ENCODE results near the gene CADM1. TPM values are rescaled to one million over a fixed set of nuclear protein-coding genes. Genes with fewer than 3 reads are reported as not detected.

CADM1 gene
- total and polyA plus RNA-seq, 9 of the 15 experiments (the other 6 are each of a cell fraction or from before 2014, with no cell fraction given): 0.42 TPM; not detected in 8

- Histone ChIP-seq H3K79me2 (ENCODE audit: control insufficient read depth, insufficient read depth, low read length) (no peaks in the 10 kb centered on the region), H3K4me3 (no peak overlapping the region), H3K9ac (ENCODE audit: insufficient read depth in 1 of 2, low read depth in 2 of 2, low read length in 2 of 2) (no peak overlapping the region), H2AFZ (ENCODE audit: low read depth, low read length) (no peak overlapping the region), H3K27ac (ENCODE audit: extremely low read depth, low read depth, low read length) (no peak overlapping the region), H3K9me3 (replicated peaks; ENCODE audit: control insufficient read depth, insufficient read depth, low read depth, low read length) (no peaks in the 10 kb centered on the region), H3K4me1 (replicated peaks in 1 of 2; ENCODE audit: control insufficient read depth in 2 of 2, insufficient read depth in 2 of 2, low read length in 2 of 2) (no peaks in the 10 kb centered on the region), H3K9me1 (ENCODE audit: control insufficient read depth, insufficient read depth, low read length) (no peaks in the 10 kb centered on the region), H4K20me1 (replicated peaks; ENCODE audit: control insufficient read depth, insufficient read depth, low read length) (no peaks in the 10 kb centered on the region), H3K27me3 (ENCODE audit: control insufficient read depth in 2 of 2, insufficient read depth in 2 of 2, low read length in 2 of 2) (no peaks in the 10 kb centered on the region), H3K4me2 (ENCODE audit: insufficient read depth, low read length) (no peak overlapping the region), H3K36me3 (ENCODE audit: control insufficient read depth, insufficient read depth, low read length) (no peaks in the 10 kb centered on the region)
- DNase-seq (ENCODE audit: extremely low read depth in 1 of 4, low spot score in 3 of 4): no peak
- TF ChIP-seq PHF21A (IDR thresholded peaks at IDR 0.05; ENCODE audit: borderline replicate concordance, low read depth) (no peak), RAD51 (IDR thresholded peaks at IDR 0.05; ENCODE audit: borderline replicate concordance, low read depth) (no peak), TCF7 (IDR thresholded peaks at IDR 0.05; ENCODE audit: borderline replicate concordance) (no peak), TEAD2 (tag; IDR thresholded peaks at IDR 0.05) (no peak), PRMT5 (CRISPR knock-in tag; IDR thresholded peaks at IDR 0.05) (no peak), ZNF134 (CRISPR knock-in tag; conservative IDR thresholded peaks at IDR 0.05) (no peak), ZNF3 (CRISPR knock-in tag; IDR thresholded peaks at IDR 0.05) (no peak), ZNF282 (CRISPR knock-in tag; IDR thresholded peaks at IDR 0.05) (no peak), MEF2D (tag; conservative IDR thresholded peaks at IDR 0.05; ENCODE audit: low read depth) (no peak), ZNF347 (CRISPR knock-in tag; IDR thresholded peaks at IDR 0.05; ENCODE audit: low read depth) (no peak)
- POLR2A ChIA-PET: interaction anchor here (0.6 to 1.2 kb wide), 2 partner anchors 11 to 17 kb away, joined by 3 to 11 read pairs; partner anchors contain the start of gene CADM1
- no TSS peak for BruUV-seq (replicated peaks)
- 0% methylated on average over 4 of the region's 4 CpGs for WGBS (ENCODE audit: insufficient coverage, low coverage, missing lambda C conversion rate)
- ATAC-seq: no peak
- in situ Hi-C loops (cut with MboI) (no loop called here), intact Hi-C loops (cut with micrococcal nuclease) (no loop called here)
- CTCF ChIA-PET (ENCODE audit: low intra/inter-chr PET ratio): no interaction called here
- no peak for FAIRE-seq
Observed at GRCh38 chr11:115521825-115522224, 17.6 kb upstream of the CADM1 start.

Measured in K562 (cell line).